ENCODE measurements around the gene SNCB.
"Not testable (repeated sequence)": the region's sequence is repeated elsewhere in the genome, so short reads cannot be mapped to it uniquely, and the experiment has no call there.

Gene SNCB

DNA sequence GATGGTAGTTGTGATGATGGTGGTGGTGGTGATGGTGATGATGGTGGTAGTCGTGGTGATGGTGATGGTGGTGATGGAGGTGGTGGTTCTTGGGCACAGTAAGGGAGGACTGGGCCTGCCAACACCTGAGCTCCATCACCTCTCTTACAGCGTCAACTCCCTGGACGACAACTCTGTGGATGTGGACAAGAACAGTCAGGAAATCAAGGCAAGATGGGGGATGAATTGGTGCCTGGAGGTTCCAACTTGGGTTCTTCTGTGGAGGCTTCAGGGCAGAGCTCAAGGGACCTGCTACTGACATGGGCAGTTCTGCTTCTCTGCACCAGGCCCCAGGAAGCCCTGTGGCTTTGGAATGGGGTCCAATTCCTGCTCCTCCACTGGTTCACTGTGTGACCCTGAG, 37.8 kb downstream of the SNCB start:
- no peak overlapping the region for H3K27ac ChIP-seq (ENCODE audit: low read depth, low read length)
- H3K9ac ChIP-seq (ENCODE audit: low read length) = no peak overlapping the region
- H3K4me3 ChIP-seq (ENCODE audit: low read depth in 1 of 2, low read length in 2 of 2) = no peak overlapping the region
- H3K4me1 ChIP-seq (ENCODE audit: insufficient read depth, low read length) = peaks cover 4% of the 10 kb centered on the region
- H3K27me3 ChIP-seq (ENCODE audit: control insufficient read depth in 1 of 2, insufficient read depth in 2 of 2, low read length in 2 of 2) = peaks cover 0 to 24% of the 10 kb centered on the region in 2 donors
- H3K36me3 ChIP-seq (ENCODE audit: insufficient read depth, low read length) = no peaks in the 10 kb centered on the region
- H3K9me3 ChIP-seq (ENCODE audit: low read length) = no peaks in the 10 kb centered on the region

DNA sequence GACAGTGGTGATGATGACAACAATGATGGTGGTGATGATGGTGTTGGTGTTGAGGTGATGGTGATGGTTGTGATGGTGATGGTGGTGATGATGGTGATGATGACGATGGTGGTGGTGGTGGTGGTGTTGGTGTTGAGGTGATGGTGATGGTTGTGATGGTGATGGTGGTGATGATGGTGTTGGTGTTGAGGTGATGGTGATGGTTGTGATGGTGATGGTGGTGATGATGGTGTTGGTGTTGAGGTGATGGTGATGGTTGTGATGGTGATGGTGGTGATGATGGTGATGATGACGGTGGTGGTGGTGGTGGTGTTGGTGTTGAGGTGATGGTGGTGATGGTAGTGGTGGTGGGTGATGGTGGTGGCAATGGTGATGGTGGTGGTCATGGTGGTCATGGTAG, 38.7 kb downstream of the SNCB start:
- H3K36me3 ChIP-seq (ENCODE audit: insufficient read depth, low read length) = not testable (repeated sequence)

DNA sequence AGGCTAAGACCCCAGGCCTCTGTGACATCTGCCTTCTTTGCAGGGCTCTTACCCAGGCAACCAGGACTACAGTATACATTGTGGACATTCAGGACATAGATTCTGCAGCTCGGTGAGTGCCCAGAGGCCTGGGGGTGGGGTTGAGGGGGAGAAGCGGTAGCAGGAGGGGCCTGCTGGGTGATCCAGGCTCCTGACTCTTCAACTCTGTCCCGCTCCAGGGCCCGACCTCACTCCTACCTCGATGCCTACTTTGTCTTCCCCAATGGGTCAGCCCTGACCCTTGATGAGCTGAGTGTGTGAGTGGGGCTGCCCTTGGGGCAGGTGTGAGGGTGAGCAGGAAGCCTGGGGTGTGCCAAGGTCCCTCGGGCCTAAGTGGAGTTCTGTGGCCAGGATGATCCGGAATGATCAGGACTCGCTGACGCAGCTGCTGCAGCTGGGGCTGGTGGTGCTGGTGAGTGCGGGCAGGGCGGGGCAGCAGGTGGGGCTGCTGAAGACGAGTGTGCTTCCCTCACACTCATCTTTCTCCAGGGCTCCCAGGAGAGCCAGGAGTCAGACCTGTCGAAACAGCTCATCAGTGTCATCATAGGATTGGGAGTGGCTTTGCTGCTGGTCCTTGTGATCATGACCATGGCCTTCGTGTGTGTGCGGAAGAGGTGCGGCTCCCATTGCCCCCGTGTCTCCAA, 40.2 kb downstream of the SNCB start:
- H3K9ac ChIP-seq (ENCODE audit: low read length) = no peak overlapping the region
- no peaks in the 10 kb centered on the region for H3K9me3 ChIP-seq (ENCODE audit: low read length)
- no peaks in the 10 kb centered on the region for H3K36me3 ChIP-seq (ENCODE audit: insufficient read depth, low read length)
- H3K4me1 ChIP-seq (ENCODE audit: insufficient read depth, low read length) = no peaks in the 10 kb centered on the region
- no peak overlapping the region for H3K27ac ChIP-seq (ENCODE audit: low read depth, low read length)
- no peak overlapping the region for H3K4me3 ChIP-seq (ENCODE audit: low read depth in 1 of 2, low read length in 2 of 2)
- H3K27me3 ChIP-seq (ENCODE audit: control insufficient read depth in 1 of 2, insufficient read depth in 2 of 2, low read length in 2 of 2) = peaks cover 0 to 12% of the 10 kb centered on the region in 2 donors

More for the DNA sequence above, 38.7 kb downstream of the SNCB start:
- H3K9ac ChIP-seq (ENCODE audit: low read length); H3K4me1 ChIP-seq (ENCODE audit: insufficient read depth, low read length); H3K27ac ChIP-seq (ENCODE audit: low read depth, low read length); H3K4me3 ChIP-seq (ENCODE audit: low read depth in 1 of 2, low read length in 2 of 2); H3K9me3 ChIP-seq (ENCODE audit: low read length): not testable (repeated sequence)
- peaks cover 0 to 24% of the 10 kb centered on the region in 2 donors for H3K27me3 ChIP-seq (ENCODE audit: control insufficient read depth in 1 of 2, insufficient read depth in 2 of 2, low read length in 2 of 2)

- no peak overlapping the region for H3K4me3 ChIP-seq (ENCODE audit: low read depth in 1 of 2, low read length in 2 of 2)
- no peaks in the 10 kb centered on the region for H3K9me3 ChIP-seq (ENCODE audit: low read length)
- no peak overlapping the region for H3K9ac ChIP-seq (ENCODE audit: low read length)
- H3K27ac ChIP-seq (ENCODE audit: low read depth, low read length) = no peak overlapping the region
- H3K4me1 ChIP-seq (ENCODE audit: insufficient read depth, low read length) = no peaks in the 10 kb centered on the region
- no peaks in the 10 kb centered on the region for H3K36me3 ChIP-seq (ENCODE audit: insufficient read depth, low read length)
- H3K27me3 ChIP-seq (ENCODE audit: control insufficient read depth in 1 of 2, insufficient read depth in 2 of 2, low read length in 2 of 2) = peaks cover 0 to 8% of the 10 kb centered on the region in 2 donors
These were observed 41.1 kb downstream of the SNCB start for GRCh38 chr5:176589039-176589769.

DNA sequence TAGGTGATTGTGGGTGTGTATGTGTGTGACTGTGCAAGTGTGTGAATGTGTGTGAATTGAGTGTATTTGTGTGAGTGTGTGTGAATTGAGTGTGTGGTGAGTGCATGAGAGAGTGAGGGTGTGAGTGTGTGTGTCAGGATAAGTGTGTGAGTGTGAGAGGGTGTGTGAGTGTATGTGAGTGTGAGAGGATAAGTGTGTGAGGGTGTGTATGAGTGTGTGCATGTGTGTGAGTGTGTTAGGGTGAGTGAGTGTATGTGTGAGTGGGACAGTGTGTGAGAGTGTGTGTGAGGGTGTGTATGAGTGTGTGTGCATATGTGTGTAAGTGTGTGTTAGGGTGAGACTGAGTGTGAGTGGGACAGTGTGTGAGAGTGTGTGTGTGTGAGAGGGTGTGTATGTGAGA, 42.0 kb downstream of the SNCB start:
- Histone ChIP-seq H3K4me3 (ENCODE audit: low read depth in 1 of 2, low read length in 2 of 2) (no peak overlapping the region), H3K27ac (ENCODE audit: low read depth, low read length) (no peak overlapping the region), H3K27me3 (ENCODE audit: control insufficient read depth in 1 of 2, insufficient read depth in 2 of 2, low read length in 2 of 2) (peaks cover 0 to under 1% of the 10 kb centered on the region in 2 donors), H3K4me1 (ENCODE audit: insufficient read depth, low read length) (no peaks in the 10 kb centered on the region), H3K9me3 (ENCODE audit: low read length) (no peaks in the 10 kb centered on the region), H3K9ac (ENCODE audit: low read length) (no peak overlapping the region), H3K36me3 (ENCODE audit: insufficient read depth, low read length) (no peaks in the 10 kb centered on the region)

DNA sequence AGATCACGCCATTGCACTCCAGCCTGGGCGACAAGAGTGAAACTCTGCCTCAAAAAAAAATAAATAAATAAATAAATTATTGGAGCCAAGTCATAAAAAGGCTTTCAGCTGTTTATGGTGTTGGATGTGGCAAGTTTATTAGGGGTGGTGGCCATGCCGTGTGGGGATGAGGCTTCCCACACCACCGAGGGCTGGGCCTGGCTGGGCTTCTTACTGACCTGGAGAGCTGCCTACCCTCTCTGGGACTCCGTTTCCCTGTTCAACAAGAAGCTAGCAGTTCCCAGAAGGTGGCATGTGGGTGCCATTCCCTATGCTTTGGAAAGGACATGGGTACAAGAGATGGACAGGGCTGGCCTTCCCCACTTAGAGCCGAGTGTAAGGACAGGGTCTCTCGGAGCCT, 42.9 kb downstream of the SNCB start:
- H3K4me1 ChIP-seq (ENCODE audit: insufficient read depth, low read length) = no peaks in the 10 kb centered on the region
- H3K36me3 ChIP-seq (ENCODE audit: insufficient read depth, low read length) = no peaks in the 10 kb centered on the region
- H3K27ac ChIP-seq (ENCODE audit: low read depth, low read length) = no peak overlapping the region
- H3K4me3 ChIP-seq (ENCODE audit: low read depth in 1 of 2, low read length in 2 of 2) = no peak overlapping the region
- H3K9me3 ChIP-seq (ENCODE audit: low read length) = no peaks in the 10 kb centered on the region
- H3K9ac ChIP-seq (ENCODE audit: low read length) = no peak overlapping the region
- H3K27me3 ChIP-seq (ENCODE audit: control insufficient read depth in 1 of 2, insufficient read depth in 2 of 2, low read length in 2 of 2) = no peaks in the 10 kb centered on the region

GRCh38 chr5:176583076-176583475, 47.3 kb downstream of the SNCB start:
- H3K27ac ChIP-seq (ENCODE audit: low read depth, low read length) = no peak overlapping the region
- no peaks in the 10 kb centered on the region for H3K36me3 ChIP-seq (ENCODE audit: insufficient read depth, low read length)
- H3K4me1 ChIP-seq (ENCODE audit: insufficient read depth, low read length) = no peaks in the 10 kb centered on the region
- H3K4me3 ChIP-seq (ENCODE audit: low read depth in 1 of 2, low read length in 2 of 2) = no peak overlapping the region
- no peaks in the 10 kb centered on the region for H3K27me3 ChIP-seq (ENCODE audit: control insufficient read depth in 1 of 2, insufficient read depth in 2 of 2, low read length in 2 of 2)
- no peak overlapping the region for H3K9ac ChIP-seq (ENCODE audit: low read length)
- no peaks in the 10 kb centered on the region for H3K9me3 ChIP-seq (ENCODE audit: low read length)

DNA sequence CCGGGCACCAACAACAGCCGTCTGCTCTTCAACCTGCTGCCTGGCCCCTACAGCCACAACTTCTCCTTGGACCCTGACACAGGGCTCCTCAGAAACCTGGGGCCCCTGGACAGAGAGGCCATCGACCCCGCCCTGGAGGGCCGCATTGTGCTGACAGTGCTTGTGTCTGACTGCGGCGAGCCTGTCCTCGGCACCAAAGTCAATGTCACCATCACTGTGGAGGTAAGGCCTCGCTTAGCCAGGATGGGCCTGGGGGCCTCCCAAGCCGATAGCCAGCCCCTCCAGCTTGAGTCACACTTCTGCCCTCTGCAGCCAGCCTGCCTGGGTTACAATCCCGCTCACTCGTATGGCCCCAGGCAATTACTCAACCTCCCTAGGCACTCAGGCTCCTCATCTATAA, 49.0 kb downstream of the SNCB start:
- H3K4me3 ChIP-seq (ENCODE audit: low read depth in 1 of 2, low read length in 2 of 2) = no peak overlapping the region

DNA sequence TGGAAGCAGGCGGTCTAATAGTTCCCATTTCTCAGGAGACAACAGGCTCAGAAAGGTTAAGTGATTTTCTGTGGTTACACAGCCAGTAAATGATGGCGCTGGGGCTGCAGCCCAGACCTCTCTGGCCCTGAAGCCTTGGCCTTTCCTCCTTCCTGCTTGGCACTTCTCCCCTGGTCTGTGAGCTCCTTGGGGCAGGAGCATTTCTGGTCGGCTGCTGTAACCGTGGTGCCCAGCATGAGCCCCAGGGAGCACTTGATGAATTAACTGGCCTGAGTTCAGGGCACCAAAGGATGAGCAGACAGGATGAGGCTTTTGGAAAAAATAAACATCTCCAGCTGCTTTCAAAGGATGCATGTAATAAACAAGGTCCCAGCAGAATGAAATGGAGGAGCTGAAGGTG, 51.0 kb downstream of the SNCB start:
- H3K4me1 ChIP-seq (ENCODE audit: insufficient read depth, low read length) = no peaks in the 10 kb centered on the region
- no peak overlapping the region for H3K27ac ChIP-seq (ENCODE audit: low read depth, low read length)
- H3K4me3 ChIP-seq (ENCODE audit: low read depth in 1 of 2, low read length in 2 of 2) = no peak overlapping the region
- no peaks in the 10 kb centered on the region for H3K27me3 ChIP-seq (ENCODE audit: control insufficient read depth in 1 of 2, insufficient read depth in 2 of 2, low read length in 2 of 2)
- H3K36me3 ChIP-seq (ENCODE audit: insufficient read depth, low read length) = no peaks in the 10 kb centered on the region
- H3K9me3 ChIP-seq (ENCODE audit: low read length) = no peaks in the 10 kb centered on the region
- H3K9ac ChIP-seq (ENCODE audit: low read length) = no peak overlapping the region

More for the DNA sequence above, 49.0 kb downstream of the SNCB start:
- no peaks in the 10 kb centered on the region for H3K27me3 ChIP-seq (ENCODE audit: control insufficient read depth in 1 of 2, insufficient read depth in 2 of 2, low read length in 2 of 2)
- no peaks in the 10 kb centered on the region for H3K9me3 ChIP-seq (ENCODE audit: low read length)
- H3K4me1 ChIP-seq (ENCODE audit: insufficient read depth, low read length) = no peaks in the 10 kb centered on the region
- no peaks in the 10 kb centered on the region for H3K36me3 ChIP-seq (ENCODE audit: insufficient read depth, low read length)
- no peak overlapping the region for H3K9ac ChIP-seq (ENCODE audit: low read length)
- H3K27ac ChIP-seq (ENCODE audit: low read depth, low read length) = no peak overlapping the region

- no peak overlapping the region for H3K9ac ChIP-seq (ENCODE audit: low read length)
- H3K4me3 ChIP-seq (ENCODE audit: low read depth in 1 of 2, low read length in 2 of 2) = no peak overlapping the region
- H3K36me3 ChIP-seq (ENCODE audit: insufficient read depth, low read length) = no peaks in the 10 kb centered on the region
- H3K27me3 ChIP-seq (ENCODE audit: control insufficient read depth in 1 of 2, insufficient read depth in 2 of 2, low read length in 2 of 2) = no peaks in the 10 kb centered on the region
- no peaks in the 10 kb centered on the region for H3K9me3 ChIP-seq (ENCODE audit: low read length)
- H3K4me1 ChIP-seq (ENCODE audit: insufficient read depth, low read length) = no peaks in the 10 kb centered on the region
- H3K27ac ChIP-seq (ENCODE audit: low read depth, low read length) = no peak overlapping the region
These were observed 51.9 kb downstream of the SNCB start for GRCh38 chr5:176578391-176578808.

GRCh38 chr5:176577312-176578176, 52.8 kb downstream of the SNCB start:
- H3K36me3 ChIP-seq (ENCODE audit: insufficient read depth, low read length) = no peaks in the 10 kb centered on the region
- no peak overlapping the region for H3K4me3 ChIP-seq (ENCODE audit: low read depth in 1 of 2, low read length in 2 of 2)
- no peak overlapping the region for H3K9ac ChIP-seq (ENCODE audit: low read length)
- H3K27ac ChIP-seq (ENCODE audit: low read depth, low read length) = no peak overlapping the region
- H3K9me3 ChIP-seq (ENCODE audit: low read length) = no peaks in the 10 kb centered on the region
- no peaks in the 10 kb centered on the region for H3K27me3 ChIP-seq (ENCODE audit: control insufficient read depth in 1 of 2, insufficient read depth in 2 of 2, low read length in 2 of 2)
- no peaks in the 10 kb centered on the region for H3K4me1 ChIP-seq (ENCODE audit: insufficient read depth, low read length)
